Measurements from ENCODE around the gene GKAP1.
A peak's percentile ranks its signal among the peaks of the same experiment; 100 is the strongest.

Gene GKAP1

DNA sequence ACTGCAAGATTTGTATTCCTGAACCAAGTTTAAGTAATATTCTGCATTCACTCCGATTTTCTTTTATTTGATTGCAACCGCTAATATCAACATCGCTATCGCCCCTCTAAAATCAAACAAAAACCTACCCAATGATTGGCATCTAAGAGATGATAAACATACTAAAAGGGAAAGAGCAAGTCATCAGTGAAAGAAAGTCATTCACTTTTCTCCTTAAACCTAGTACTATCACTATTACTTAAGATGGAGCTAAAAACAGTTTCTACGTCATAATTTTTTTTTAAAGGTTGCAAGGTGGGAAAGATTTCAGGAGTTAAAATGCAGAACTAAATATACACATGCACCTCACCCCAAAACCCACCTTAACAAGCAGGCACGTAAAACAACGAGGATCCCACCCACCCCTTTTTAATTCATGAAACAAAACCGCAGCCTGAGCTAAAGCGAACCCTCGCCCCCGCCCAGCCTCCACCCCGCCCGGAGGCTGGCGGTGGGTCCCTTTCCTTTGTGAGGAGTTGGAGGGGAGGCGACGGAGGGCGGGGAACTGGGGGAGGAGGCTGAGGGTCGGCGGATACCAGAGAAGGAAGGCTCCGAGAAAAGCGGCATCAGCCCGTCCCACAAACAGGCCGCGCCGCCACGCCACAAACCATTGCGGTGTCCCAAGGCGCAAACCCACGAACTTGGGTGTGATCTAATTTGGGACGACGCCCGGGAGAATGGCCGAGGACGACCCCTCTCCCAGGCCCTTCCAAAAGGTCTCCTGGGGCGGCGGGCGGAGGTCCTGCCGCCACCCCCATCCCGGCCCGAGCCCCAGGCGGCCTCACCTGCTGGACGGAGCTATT lies 110.7 kb downstream of the GKAP1 start (continued):
- TF ChIP-seq ZNF274 (IDR thresholded peaks at IDR 0.05; ENCODE audit: low read length) (no peak), ZNF274 (tag by site-specific recombination; IDR thresholded peaks at IDR 0.05; ENCODE audit: borderline replicate concordance) (no peak), MZF1 (tag by site-specific recombination; IDR thresholded peaks at IDR 0.05; ENCODE audit: borderline replicate concordance) (no peak), ZNF324 (tag by site-specific recombination; IDR thresholded peaks at IDR 0.05) (no peak), ZNF664 (tag by site-specific recombination; IDR thresholded peaks at IDR 0.05) (no peak), ZNF560 (tag by site-specific recombination; IDR thresholded peaks at IDR 0.05; ENCODE audit: borderline replicate concordance) (no peak), ZNF184 (tag by site-specific recombination; IDR thresholded peaks at IDR 0.05) (no peak), GLIS2 (tag by site-specific recombination; IDR thresholded peaks at IDR 0.05) (peak; percentile 37; the same call in 1 of the 2 replicates), ZNF658 (tag by site-specific recombination; IDR thresholded peaks at IDR 0.05) (no peak), ZBTB48 (tag by site-specific recombination; IDR thresholded peaks at IDR 0.05) (no peak), SCRT2 (tag by site-specific recombination; IDR thresholded peaks at IDR 0.05) (no peak), REPIN1 (tag by site-specific recombination; IDR thresholded peaks at IDR 0.05; ENCODE audit: low read depth) (no peak), ZNF530 (tag by site-specific recombination; IDR thresholded peaks at IDR 0.05; ENCODE audit: low read depth) (no peak), ZNF404 (tag by site-specific recombination; IDR thresholded peaks at IDR 0.05) (no peak), ZNF18 (tag by site-specific recombination; IDR thresholded peaks at IDR 0.05) (no peak), PATZ1 (tag by site-specific recombination; IDR thresholded peaks at IDR 0.05) (no peak), ZSCAN16 (tag by site-specific recombination; IDR thresholded peaks at IDR 0.05) (no peak), ZNF391 (tag by site-specific recombination; IDR thresholded peaks at IDR 0.05; ENCODE audit: borderline replicate concordance, low read depth) (no peak), ZFP3 (tag by site-specific recombination; IDR thresholded peaks at IDR 0.05; ENCODE audit: low read depth) (no peak), ZNF585B (tag by site-specific recombination; IDR thresholded peaks at IDR 0.05) (no peak), ZNF48 (tag by site-specific recombination; IDR thresholded peaks at IDR 0.05) (no peak), ZNF175 (tag by site-specific recombination; IDR thresholded peaks at IDR 0.05) (no peak), KLF8 (tag by site-specific recombination; IDR thresholded peaks at IDR 0.05) (no peak), MEIS1 (CRISPR knock-in tag; IDR thresholded peaks at IDR 0.05; ENCODE audit: borderline replicate concordance) (no peak; the same call in 1 of the 2 replicates), ZFP69B (tag by site-specific recombination; IDR thresholded peaks at IDR 0.05) (peak; percentile 87), ZNF596 (tag by site-specific recombination; IDR thresholded peaks at IDR 0.05) (no peak), ZBTB7A (tag by site-specific recombination; IDR thresholded peaks at IDR 0.05; ENCODE audit: low read depth) (no peak), ZFHX2 (tag by site-specific recombination; conservative IDR thresholded peaks at IDR 0.05) (peak; percentile 87), ZSCAN4 (tag by site-specific recombination; IDR thresholded peaks at IDR 0.05) (no peak), ZNF423 (tag by site-specific recombination; IDR thresholded peaks at IDR 0.05) (no peak), ZNF138 (tag by site-specific recombination; IDR thresholded peaks at IDR 0.05; ENCODE audit: borderline replicate concordance) (no peak), ZNF792 (tag by site-specific recombination; IDR thresholded peaks at IDR 0.05) (no peak), ZNF529 (tag by site-specific recombination; IDR thresholded peaks at IDR 0.05; ENCODE audit: insufficient replicate concordance) (no peak)
- TF ChIP-seq, protein P1, sequence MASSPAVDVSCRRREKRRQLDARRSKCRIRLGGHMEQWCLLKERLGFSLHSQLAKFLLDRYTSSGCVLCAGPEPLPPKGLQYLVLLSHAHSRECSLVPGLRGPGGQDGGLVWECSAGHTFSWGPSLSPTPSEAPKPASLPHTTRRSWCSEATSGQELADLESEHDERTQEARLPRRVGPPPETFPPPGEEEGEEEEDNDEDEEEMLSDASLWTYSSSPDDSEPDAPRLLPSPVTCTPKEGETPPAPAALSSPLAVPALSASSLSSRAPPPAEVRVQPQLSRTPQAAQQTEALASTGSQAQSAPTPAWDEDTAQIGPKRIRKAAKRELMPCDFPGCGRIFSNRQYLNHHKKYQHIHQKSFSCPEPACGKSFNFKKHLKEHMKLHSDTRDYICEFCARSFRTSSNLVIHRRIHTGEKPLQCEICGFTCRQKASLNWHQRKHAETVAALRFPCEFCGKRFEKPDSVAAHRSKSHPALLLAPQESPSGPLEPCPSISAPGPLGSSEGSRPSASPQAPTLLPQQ (tag by site-specific recombination; IDR thresholded peaks at IDR 0.05) = peak; percentile 96

Data from HEK293 (cell line).